Stomach (tissue), 4 donors: Measurements from ENCODE around the gene CNP.

ENCODE experiments used
- EP300 ChIP-seq: sonication (generic); formaldehyde crosslinking; IDR thresholded peaks from one replicate; pipeline ENCODE4 v1.6.1; 2017; ENCODE audit warnings: antibody characterized with exemption
- POLR2A ChIP-seq, 4 donors: fragments of 450-650 bp; IDR thresholded peaks; one replicate each; pipeline ENCODE4 v1.6.1; 2016; ENCODE audit warnings: antibody characterized with exemption in 4 of 4, control low read depth in 2 of 4, mild to moderate bottlenecking in 1 of 4, moderate library complexity in 1 of 4
- TF ChIP-seq, protein P1 (sequence below), 7 experiments: fragments of 450-650 bp in 4 of 7; fragments of 200-600 bp in 3 of 7; sonication (generic) in 3 of 7; IDR thresholded peaks; one replicate each; pipeline ENCODE4 v1.5.1; 2016 to 2019; ENCODE audit warnings: antibody characterized with exemption in 7 of 7, control low read depth in 2 of 7, mild to moderate bottlenecking in 1 of 7

DNA sequence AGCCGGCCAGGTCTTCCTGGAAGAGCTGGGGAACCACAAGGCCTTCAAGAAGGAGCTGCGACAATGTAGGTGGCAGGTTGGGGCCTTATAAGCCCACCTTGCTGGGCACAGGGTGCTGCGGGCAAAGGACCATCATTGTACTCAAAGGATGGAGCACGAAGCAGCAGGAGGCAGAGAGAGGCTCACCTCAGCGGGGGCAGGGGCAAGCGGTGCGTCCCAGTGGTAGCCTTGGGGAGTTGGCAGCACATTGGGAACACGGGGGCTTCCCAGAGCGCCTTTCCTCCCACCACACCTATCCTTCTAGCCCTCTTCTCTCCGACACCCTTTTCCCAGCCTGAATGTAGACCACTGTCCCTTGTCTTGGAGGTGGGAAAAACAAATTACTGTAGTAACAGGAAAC lies 2.1 kb downstream of the CNP start:
- TF ChIP-seq, protein P1, sequence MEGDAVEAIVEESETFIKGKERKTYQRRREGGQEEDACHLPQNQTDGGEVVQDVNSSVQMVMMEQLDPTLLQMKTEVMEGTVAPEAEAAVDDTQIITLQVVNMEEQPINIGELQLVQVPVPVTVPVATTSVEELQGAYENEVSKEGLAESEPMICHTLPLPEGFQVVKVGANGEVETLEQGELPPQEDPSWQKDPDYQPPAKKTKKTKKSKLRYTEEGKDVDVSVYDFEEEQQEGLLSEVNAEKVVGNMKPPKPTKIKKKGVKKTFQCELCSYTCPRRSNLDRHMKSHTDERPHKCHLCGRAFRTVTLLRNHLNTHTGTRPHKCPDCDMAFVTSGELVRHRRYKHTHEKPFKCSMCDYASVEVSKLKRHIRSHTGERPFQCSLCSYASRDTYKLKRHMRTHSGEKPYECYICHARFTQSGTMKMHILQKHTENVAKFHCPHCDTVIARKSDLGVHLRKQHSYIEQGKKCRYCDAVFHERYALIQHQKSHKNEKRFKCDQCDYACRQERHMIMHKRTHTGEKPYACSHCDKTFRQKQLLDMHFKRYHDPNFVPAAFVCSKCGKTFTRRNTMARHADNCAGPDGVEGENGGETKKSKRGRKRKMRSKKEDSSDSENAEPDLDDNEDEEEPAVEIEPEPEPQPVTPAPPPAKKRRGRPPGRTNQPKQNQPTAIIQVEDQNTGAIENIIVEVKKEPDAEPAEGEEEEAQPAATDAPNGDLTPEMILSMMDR (IDR thresholded peaks at IDR 0.05): no peak
- no peak for TF ChIP-seq EP300
- no peak for TF ChIP-seq POLR2A (IDR thresholded peaks at IDR 0.05)
